H9 (cell line): Measurements from ENCODE around the gene UNC13D. TPM values are rescaled to one million over a fixed set of nuclear protein-coding genes. Genes with fewer than 3 reads are reported as not detected.

Experiments used
- DNase-seq: peaks from one replicate; pipeline ENCODE4 v3.0.0-alpha.2; 2017
- H2AFZ ChIP-seq: one replicate; pipeline ENCODE4 v1.6.1; 2013; ENCODE audit warnings: mild to moderate bottlenecking, low read length, control low read depth, moderate library complexity
- H2AK5ac ChIP-seq: 2 replicates; pipeline ENCODE4 v1.6.1; 2013; ENCODE audit warnings: low read length, control low read depth, mixed read lengths; ENCODE audit not compliant: insufficient read length
- H2BK120ac ChIP-seq: one replicate; pipeline ENCODE4 v1.6.1; 2013; ENCODE audit warnings: low read depth, mild to moderate bottlenecking, low read length, control low read depth, inconsistent platforms; ENCODE audit not compliant: poor library complexity, severe bottlenecking
- H2BK12ac ChIP-seq: 2 replicates; pipeline ENCODE4 v1.6.1; 2013; ENCODE audit warnings: low read length, control low read depth, mixed read lengths, low read depth; ENCODE audit not compliant: insufficient read length
- H2BK15ac ChIP-seq: 2 replicates; pipeline ENCODE4 v1.6.1; 2013; ENCODE audit warnings: low read depth, low read length, control low read depth
- H2BK20ac ChIP-seq: one replicate; pipeline ENCODE4 v1.6.1; 2013; ENCODE audit warnings: low read depth, mild to moderate bottlenecking, low read length, control low read depth, inconsistent platforms; ENCODE audit not compliant: poor library complexity, severe bottlenecking
- H2BK5ac ChIP-seq: 2 replicates; pipeline ENCODE4 v1.6.1; 2013; ENCODE audit warnings: low read length, control low read depth, mixed read lengths; ENCODE audit not compliant: insufficient read length
- H3K14ac ChIP-seq: 2 replicates; pipeline ENCODE4 v1.6.1; 2013; ENCODE audit warnings: low read length, control low read depth; ENCODE audit not compliant: insufficient read depth
- H3K18ac ChIP-seq: 2 replicates; pipeline ENCODE4 v1.6.1; 2013; ENCODE audit warnings: low read depth, mild to moderate bottlenecking, mixed read lengths, low read length, control low read depth; ENCODE audit not compliant: insufficient read length
- H3K23ac ChIP-seq: 2 replicates; pipeline ENCODE4 v1.6.1; 2013; ENCODE audit warnings: low read length, control low read depth, mixed read lengths, low read depth; ENCODE audit not compliant: insufficient read length
- H3K23me2 ChIP-seq: 2 replicates; pipeline ENCODE4 v1.6.1; 2013; ENCODE audit warnings: low read depth, mild to moderate bottlenecking, mixed read lengths, low read length, control low read depth; ENCODE audit not compliant: insufficient read length, poor library complexity, severe bottlenecking
- H3K27ac ChIP-seq: 2 replicates; pipeline ENCODE4 v1.5.1; 2013; ENCODE audit warnings: low read length, control low read depth, mixed read lengths, low read depth; ENCODE audit not compliant: insufficient read length
- H3K27me3 ChIP-seq: 2 replicates; pipeline ENCODE4 v1.6.1; 2013; ENCODE audit warnings: low read length, control low read depth, inconsistent platforms; ENCODE audit not compliant: insufficient read depth
- H3K4ac ChIP-seq: 2 replicates; pipeline ENCODE4 v1.6.1; 2013; ENCODE audit warnings: low read depth, mild to moderate bottlenecking, control low read depth, inconsistent platforms, low read length, moderate library complexity
- H3K4me1 ChIP-seq: 2 replicates; pipeline ENCODE4 v1.6.1; 2013; ENCODE audit warnings: low read length, control low read depth, inconsistent platforms; ENCODE audit not compliant: insufficient read depth
- H3K4me2 ChIP-seq: 2 replicates; pipeline ENCODE4 v1.6.1; 2013; ENCODE audit warnings: low read length, control low read depth, mixed read lengths; ENCODE audit not compliant: insufficient read length, insufficient read depth
- H3K56ac ChIP-seq: 2 replicates; pipeline ENCODE4 v1.6.1; 2013; ENCODE audit warnings: low read depth, mild to moderate bottlenecking, mixed read lengths, low read length, control low read depth; ENCODE audit not compliant: insufficient read length
- H3K79me1 ChIP-seq: 2 replicates; pipeline ENCODE4 v1.6.1; 2013; ENCODE audit warnings: low read depth, mild to moderate bottlenecking, moderate library complexity, low read length, control low read depth, inconsistent platforms; ENCODE audit not compliant: insufficient read depth, poor library complexity, severe bottlenecking
- H3K79me2 ChIP-seq: 2 replicates; pipeline ENCODE4 v1.6.1; 2013; ENCODE audit warnings: low read length, control low read depth, inconsistent platforms; ENCODE audit not compliant: insufficient read depth
- H3K9ac ChIP-seq: 2 replicates; pipeline ENCODE4 v1.6.1; 2013; ENCODE audit warnings: low read length, control low read depth, mixed read lengths; ENCODE audit not compliant: insufficient read length; ENCODE audit errors: extremely low read depth
- H3K9me3 ChIP-seq: one replicate; pipeline ENCODE4 v1.6.1; 2013; ENCODE audit warnings: low read depth, low read length, inconsistent platforms; ENCODE audit not compliant: control insufficient read depth
- H3T11ph ChIP-seq: one replicate; pipeline ENCODE4 v1.6.1; 2013; ENCODE audit warnings: mild to moderate bottlenecking, low read length, control low read depth, inconsistent platforms
- H4K20me1 ChIP-seq: one replicate; pipeline ENCODE4 v1.6.1; 2013; ENCODE audit not compliant: control insufficient read depth, insufficient read length, insufficient read depth
- H4K5ac ChIP-seq: 2 replicates; pipeline ENCODE4 v1.6.1; 2013; ENCODE audit warnings: low read depth, mild to moderate bottlenecking, mixed read lengths, low read length, control low read depth; ENCODE audit not compliant: insufficient read length
- H4K8ac ChIP-seq: replicated peaks from 2 replicates; pipeline ENCODE4 v1.6.1; 2013; ENCODE audit warnings: low read length, control low read depth, mixed read lengths, low read depth; ENCODE audit not compliant: insufficient read length
- H4K91ac ChIP-seq: 2 replicates; pipeline ENCODE4 v1.6.1; 2013; ENCODE audit warnings: low read depth, mild to moderate bottlenecking, moderate library complexity, mixed read lengths, low read length, control low read depth; ENCODE audit not compliant: insufficient read length
- H3K27ac Mint-ChIP-seq, 3 experiments: 2 replicates in 2 of 3; 3 replicates in 1 of 3; pipeline ENCODE4 v1.8.0; 2020 to 2021; ENCODE audit warnings: mixed read lengths in 3 of 3, mild to moderate bottlenecking in 1 of 3, moderate library complexity in 1 of 3
- H3K27me3 Mint-ChIP-seq: 2 replicates; pipeline ENCODE4 v1.8.0; 2021; ENCODE audit warnings: low read depth, mild to moderate bottlenecking, moderate library complexity, mixed read lengths
- H3K36me3 Mint-ChIP-seq, 3 experiments: 2 replicates in 2 of 3; 3 replicates in 1 of 3; pipeline ENCODE4 v1.8.0; 2020 to 2021; ENCODE audit warnings: low read depth in 3 of 3, mixed read lengths in 3 of 3; ENCODE audit not compliant: insufficient read depth in 1 of 3
- H3K4me1 Mint-ChIP-seq, 2 experiments: 2 replicates each; pipeline ENCODE4 v1.8.0; 2020; ENCODE audit warnings: mixed read lengths in 2 of 2
- H3K4me3 Mint-ChIP-seq, 2 experiments: 2 replicates in 1 of 2; 3 replicates in 1 of 2; pipeline ENCODE4 v1.8.0; 2020 to 2021; ENCODE audit warnings: mild to moderate bottlenecking in 2 of 2, mixed read lengths in 2 of 2, moderate library complexity in 1 of 2
- H3K9me3 Mint-ChIP-seq, 2 experiments: 2 replicates in 1 of 2; 3 replicates in 1 of 2; pipeline ENCODE4 v1.8.0; 2020; ENCODE audit warnings: mild to moderate bottlenecking in 2 of 2, mixed read lengths in 2 of 2, moderate library complexity in 1 of 2
- WGBS: extraction: QIAGEN DNeasy Blood & Tissue Kit; methylation state at CpG from one replicate; pipeline ENCODE4 v1.1.7; 2013; ENCODE audit warnings: missing lambda C conversion rate, low lambda C conversion rate, mixed read lengths; ENCODE audit not compliant: insufficient read length; ENCODE audit errors: extremely low coverage; 5-methylcytosine and 5-hydroxymethylcytosine counted together
- total RNA-seq: library from RNA; stranded (reverse); gene quantifications from 2 replicates; pipeline ENCODE4 v1.2.1, GENCODE V29; 2021
- TF ChIP-seq, protein P1 (sequence below): fragments of 200-600 bp; sonication (generic); conservative IDR thresholded peaks from 3 replicates; pipeline ENCODE4 v1.8.0; 2021; ENCODE audit warnings: antibody characterized with exemption, mild to moderate bottlenecking

UNC13D gene
- total RNA-seq, 1 experiment from 2014 or later, result 6.3 TPM

DNA sequence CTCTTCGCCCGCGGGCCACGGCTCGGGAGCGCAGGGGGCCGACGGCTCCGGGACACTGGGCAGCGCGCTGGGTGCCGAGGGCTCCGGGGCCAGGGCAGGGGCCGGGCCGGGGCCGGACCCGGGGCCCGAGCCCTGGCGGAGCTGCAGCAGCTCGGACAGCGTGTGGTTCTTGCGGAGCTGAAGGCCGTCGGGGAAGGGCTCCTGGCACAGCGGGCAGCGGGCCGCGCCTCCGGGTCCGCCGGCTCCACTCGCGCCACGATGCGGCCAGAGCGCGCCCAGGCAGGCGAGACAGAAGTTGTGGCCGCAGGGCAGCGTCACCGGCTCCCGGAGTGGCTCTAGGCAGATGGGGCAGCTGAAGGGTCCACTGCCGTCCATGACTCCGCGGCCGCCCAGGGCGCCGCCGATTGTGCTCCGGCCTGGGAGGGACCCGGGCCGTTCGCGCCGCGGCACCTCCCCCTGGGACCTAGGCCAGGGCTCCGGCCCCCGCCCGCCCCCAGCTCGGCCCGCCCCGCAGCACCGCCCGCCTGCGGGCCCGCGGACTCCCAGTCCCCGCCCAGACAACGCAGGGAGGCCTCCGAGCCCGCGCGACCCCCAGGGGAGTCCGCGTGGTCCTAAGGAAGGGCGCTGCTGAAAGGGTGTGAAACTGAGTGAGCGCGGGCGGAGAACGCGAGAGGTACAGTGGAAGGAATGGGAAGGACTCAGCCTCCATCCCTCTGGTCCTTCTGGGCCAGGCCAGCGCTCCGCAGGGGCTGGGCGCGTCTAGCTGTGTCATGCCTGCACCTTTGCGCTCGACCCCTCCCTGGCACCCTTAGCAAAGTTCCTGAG lies 34.2 kb upstream of the UNC13D start, which contains the start of gene TRIM47:
TRIM47 (minus strand) TSS at position 408 of the 825 bp plus-strand sequence; CDS start at position 375, 33 bp downstream.
- Histone ChIP-seq H4K5ac (no peak within 1 kb of the TSS), H3K27ac (no peak within 1 kb of the TSS), H3K27me3 (peaks cover 3% of the 10 kb centered on the region; the same call in 1 of the 2 replicates), H2BK20ac (no peak within 1 kb of the TSS), H2BK12ac (no peak within 1 kb of the TSS), H2BK5ac (no peak within 1 kb of the TSS), H4K20me1 (no peaks in the 10 kb centered on the region), H3K79me1 (no peaks in the 10 kb centered on the region), H3K56ac (no peak within 1 kb of the TSS), H3K4me2 (peak within 1 kb of the TSS; percentile 61), H3K14ac (peak within 1 kb of the TSS; percentile 43; the same call in 1 of the 2 replicates), H3K23me2 (peaks cover 8% of the 10 kb centered on the region), H2AFZ (no peak within 1 kb of the TSS), H3K4me1 (peaks cover 3% of the 10 kb centered on the region; the same call in 1 of the 2 replicates), H3K79me2 (no peaks in the 10 kb centered on the region), H3K4ac (no peak within 1 kb of the TSS), H3K9ac (no peak within 1 kb of the TSS), H2BK120ac (no peak within 1 kb of the TSS), H3K23ac (no peak within 1 kb of the TSS), H3T11ph (no peak within 1 kb of the TSS), H4K8ac (no peak within 1 kb of the TSS), H2BK15ac (no peak within 1 kb of the TSS), H2AK5ac (no peak within 1 kb of the TSS), H3K18ac (no peak within 1 kb of the TSS), H4K91ac (no peak within 1 kb of the TSS), H3K9me3 (no peaks in the 10 kb centered on the region)
- WGBS, result no CpG with 5 or more reads among the region's 87 CpGs
- DNase-seq, result peak; percentile 69
- peaks cover 17 to 18% of the 10 kb centered on the region in 2 experiments for H3K4me1 Mint-ChIP-seq
- peaks cover 49% of the 10 kb centered on the region for H3K27me3 Mint-ChIP-seq
- H3K9me3 Mint-ChIP-seq, result no peaks in the 10 kb centered on the region; a peak in 1 of 5 replicates
- peak within 1 kb of the TSS; percentile 64 to 82 for H3K4me3 Mint-ChIP-seq
- no peaks in the 10 kb centered on the region; a peak in 2 of 7 replicates for H3K36me3 Mint-ChIP-seq
- TF ChIP-seq, protein P1, sequence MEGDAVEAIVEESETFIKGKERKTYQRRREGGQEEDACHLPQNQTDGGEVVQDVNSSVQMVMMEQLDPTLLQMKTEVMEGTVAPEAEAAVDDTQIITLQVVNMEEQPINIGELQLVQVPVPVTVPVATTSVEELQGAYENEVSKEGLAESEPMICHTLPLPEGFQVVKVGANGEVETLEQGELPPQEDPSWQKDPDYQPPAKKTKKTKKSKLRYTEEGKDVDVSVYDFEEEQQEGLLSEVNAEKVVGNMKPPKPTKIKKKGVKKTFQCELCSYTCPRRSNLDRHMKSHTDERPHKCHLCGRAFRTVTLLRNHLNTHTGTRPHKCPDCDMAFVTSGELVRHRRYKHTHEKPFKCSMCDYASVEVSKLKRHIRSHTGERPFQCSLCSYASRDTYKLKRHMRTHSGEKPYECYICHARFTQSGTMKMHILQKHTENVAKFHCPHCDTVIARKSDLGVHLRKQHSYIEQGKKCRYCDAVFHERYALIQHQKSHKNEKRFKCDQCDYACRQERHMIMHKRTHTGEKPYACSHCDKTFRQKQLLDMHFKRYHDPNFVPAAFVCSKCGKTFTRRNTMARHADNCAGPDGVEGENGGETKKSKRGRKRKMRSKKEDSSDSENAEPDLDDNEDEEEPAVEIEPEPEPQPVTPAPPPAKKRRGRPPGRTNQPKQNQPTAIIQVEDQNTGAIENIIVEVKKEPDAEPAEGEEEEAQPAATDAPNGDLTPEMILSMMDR, result peak; percentile 6; the same call in 1 of the 3 replicates
- H3K27ac Mint-ChIP-seq, result no peak within 1 kb of the TSS; a peak in 1 of 7 replicates
